ENCODE data around the gene CYBC1. TPM values are rescaled to one million over a fixed set of nuclear protein-coding genes. Genes with fewer than 3 reads are reported as not detected.

Gene CYBC1
- polyA plus RNA-seq, 3 donors = 160 to 225 (median 217) TPM

DNA sequence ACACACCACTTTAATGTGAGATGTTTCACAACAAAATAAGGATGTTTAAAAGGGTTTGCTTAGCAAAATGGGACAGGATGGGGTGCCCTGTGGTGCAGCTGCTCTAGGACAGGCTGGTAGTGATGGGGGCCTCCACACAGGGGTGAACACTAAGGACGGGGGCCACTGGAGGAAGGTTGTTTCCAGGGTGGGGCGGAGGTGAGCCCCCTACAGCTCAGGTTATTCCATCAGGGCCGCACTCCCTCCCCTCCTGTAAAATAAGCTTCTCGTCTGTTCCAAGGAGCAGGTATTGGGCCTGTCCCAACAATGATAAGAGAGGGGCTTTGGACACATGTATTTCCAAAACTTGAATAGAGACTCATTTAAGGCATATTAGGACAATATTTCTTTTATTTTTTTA is 34.3 kb downstream of the CYBC1 start:
- Histone ChIP-seq H3K4me3 (replicated peaks in 1 of 3; ENCODE audit: low read depth in 2 of 3, low read length in 3 of 3) (no peak overlapping the region), H2AFZ (ENCODE audit: insufficient read depth, low read depth, low read length, poor library complexity, severe bottlenecking) (no peak overlapping the region), H3K4me1 (ENCODE audit: control insufficient read depth in 1 of 2, insufficient read depth in 2 of 2, low read length in 2 of 2) (peaks cover 23 to 24% of the 10 kb centered on the region in 2 donors), H3K4me2 (replicated peaks; ENCODE audit: extremely low read depth, low read length, poor library complexity, severe bottlenecking) (no peak overlapping the region), H3K27ac (ENCODE audit: low read depth in 1 of 2, low read length in 2 of 2) (no peak overlapping the region), H3K9me3 (replicated peaks in 1 of 2; ENCODE audit: control insufficient read depth in 1 of 2, insufficient read depth in 1 of 2, low read length in 2 of 2) (no peaks in the 10 kb centered on the region), H4K20me1 (ENCODE audit: insufficient read depth, low read length) (peaks cover 53% of the 10 kb centered on the region), H3K36me3 (replicated peaks in 1 of 2; ENCODE audit: control insufficient read depth in 1 of 2, insufficient read depth in 2 of 2, low read length in 2 of 2) (peaks cover 8 to 18% of the 10 kb centered on the region in 2 donors), H3K27me3 (ENCODE audit: control insufficient read depth in 2 of 2, insufficient read depth in 2 of 2, low read length in 2 of 2) (no peaks in the 10 kb centered on the region), H3K9ac (ENCODE audit: insufficient read depth, low read length, poor library complexity, severe bottlenecking) (no peak overlapping the region), H3K79me2 (ENCODE audit: insufficient read depth, low read length) (peaks cover 11% of the 10 kb centered on the region)
- DNase-seq = no peak
- H3K27me3 Mint-ChIP-seq (ENCODE audit: low read depth in 3 of 3) = peaks cover 0 to 1% (median 1%) of the 10 kb centered on the region in 3 donors
- no CpG with 5 or more reads among the region's 4 CpGs for WGBS (ENCODE audit: insufficient coverage)
- no peak overlapping the region for H3K27ac Mint-ChIP-seq
- peaks cover 23% of the 10 kb centered on the region for H3K4me1 Mint-ChIP-seq
- no peaks in the 10 kb centered on the region for H3K9me3 Mint-ChIP-seq
- TF ChIP-seq, protein P1, sequence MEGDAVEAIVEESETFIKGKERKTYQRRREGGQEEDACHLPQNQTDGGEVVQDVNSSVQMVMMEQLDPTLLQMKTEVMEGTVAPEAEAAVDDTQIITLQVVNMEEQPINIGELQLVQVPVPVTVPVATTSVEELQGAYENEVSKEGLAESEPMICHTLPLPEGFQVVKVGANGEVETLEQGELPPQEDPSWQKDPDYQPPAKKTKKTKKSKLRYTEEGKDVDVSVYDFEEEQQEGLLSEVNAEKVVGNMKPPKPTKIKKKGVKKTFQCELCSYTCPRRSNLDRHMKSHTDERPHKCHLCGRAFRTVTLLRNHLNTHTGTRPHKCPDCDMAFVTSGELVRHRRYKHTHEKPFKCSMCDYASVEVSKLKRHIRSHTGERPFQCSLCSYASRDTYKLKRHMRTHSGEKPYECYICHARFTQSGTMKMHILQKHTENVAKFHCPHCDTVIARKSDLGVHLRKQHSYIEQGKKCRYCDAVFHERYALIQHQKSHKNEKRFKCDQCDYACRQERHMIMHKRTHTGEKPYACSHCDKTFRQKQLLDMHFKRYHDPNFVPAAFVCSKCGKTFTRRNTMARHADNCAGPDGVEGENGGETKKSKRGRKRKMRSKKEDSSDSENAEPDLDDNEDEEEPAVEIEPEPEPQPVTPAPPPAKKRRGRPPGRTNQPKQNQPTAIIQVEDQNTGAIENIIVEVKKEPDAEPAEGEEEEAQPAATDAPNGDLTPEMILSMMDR (IDR thresholded peaks at IDR 0.05) = no peak
- intact Hi-C loops (cut with micrococcal nuclease) = no loop called here
- peaks cover 28% of the 10 kb centered on the region in 2 donors for H3K36me3 Mint-ChIP-seq
- H3K4me3 Mint-ChIP-seq = no peak overlapping the region

DNA sequence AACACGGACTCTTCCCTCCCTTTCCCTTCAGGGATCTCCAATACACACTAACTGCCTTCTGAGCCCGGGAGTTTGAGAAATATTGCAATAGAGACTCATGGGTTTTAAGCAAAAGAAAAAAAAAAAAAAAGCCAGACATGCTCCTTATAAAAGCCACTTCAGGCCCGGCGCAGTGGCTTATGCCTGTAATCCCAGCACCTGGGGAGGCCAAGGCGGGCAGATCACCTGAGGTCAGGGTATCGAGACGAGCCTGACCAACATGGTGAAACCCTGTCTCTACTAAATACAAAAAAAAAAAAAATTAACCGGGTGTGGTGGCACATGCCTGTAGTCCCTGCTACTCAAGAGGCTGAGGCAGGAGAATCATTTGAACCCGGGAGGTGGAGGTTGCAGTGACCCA is 34.8 kb downstream of the CYBC1 start:
- no peaks in the 10 kb centered on the region for H3K9me3 Mint-ChIP-seq
- H3K79me2 ChIP-seq (ENCODE audit: insufficient read depth, low read length) = peaks cover 11% of the 10 kb centered on the region
- peak overlapping the region in 1 of 7 donors; percentile 37 for H3K27ac Mint-ChIP-seq
- H3K4me3 Mint-ChIP-seq = no peak overlapping the region
- H2AFZ ChIP-seq (ENCODE audit: insufficient read depth, low read depth, low read length, poor library complexity, severe bottlenecking) = no peak overlapping the region
- TF ChIP-seq, protein P1 (IDR thresholded peaks at IDR 0.05) = no peak
- intact Hi-C loops (cut with micrococcal nuclease) = no loop called here
- H4K20me1 ChIP-seq (ENCODE audit: insufficient read depth, low read length) = peaks cover 53% of the 10 kb centered on the region
- peaks cover 0 to 1% (median 1%) of the 10 kb centered on the region in 3 donors for H3K27me3 Mint-ChIP-seq (ENCODE audit: low read depth in 3 of 3)
- no peak for DNase-seq
- H3K9ac ChIP-seq (ENCODE audit: insufficient read depth, low read length, poor library complexity, severe bottlenecking) = no peak overlapping the region
- no peak overlapping the region for H3K4me2 ChIP-seq (replicated peaks; ENCODE audit: extremely low read depth, low read length, poor library complexity, severe bottlenecking)
- peaks cover 23% of the 10 kb centered on the region in 2 donors for H3K36me3 Mint-ChIP-seq
- WGBS (ENCODE audit: insufficient coverage) = 94% methylated on average over 3 of the region's 9 CpGs
- H3K36me3 ChIP-seq (replicated peaks in 1 of 2; ENCODE audit: control insufficient read depth in 1 of 2, insufficient read depth in 2 of 2, low read length in 2 of 2) = peaks cover 4 to 13% of the 10 kb centered on the region in 2 donors
- H3K27me3 ChIP-seq (ENCODE audit: control insufficient read depth in 2 of 2, insufficient read depth in 2 of 2, low read length in 2 of 2) = no peaks in the 10 kb centered on the region
- H3K4me1 ChIP-seq (ENCODE audit: control insufficient read depth in 1 of 2, insufficient read depth in 2 of 2, low read length in 2 of 2) = peaks cover 23 to 24% of the 10 kb centered on the region in 2 donors
- peaks cover 23% of the 10 kb centered on the region for H3K4me1 Mint-ChIP-seq
- no peak overlapping the region for H3K4me3 ChIP-seq (replicated peaks in 1 of 3; ENCODE audit: low read depth in 2 of 3, low read length in 3 of 3)
- H3K9me3 ChIP-seq (replicated peaks in 1 of 2; ENCODE audit: control insufficient read depth in 1 of 2, insufficient read depth in 1 of 2, low read length in 2 of 2) = no peaks in the 10 kb centered on the region
- H3K27ac ChIP-seq (ENCODE audit: low read depth in 1 of 2, low read length in 2 of 2) = no peak overlapping the region
